Mammary epithelial cell (primary cell): ENCODE results near the gene GPBP1L1.

Experiments used
- EZH2 ChIP-seq: IDR thresholded peaks from 2 replicates; pipeline ENCODE4 v1.6.1; 2012; ENCODE audit warnings: low read length, inconsistent platforms, borderline replicate concordance
- TF ChIP-seq, protein P1 (sequence below), 2 donors: IDR thresholded peaks in 1 of 2; conservative IDR thresholded peaks in 1 of 2; 2 replicates each; pipeline ENCODE4 v1.5.1; 2011 to 2012; ENCODE audit warnings: inconsistent platforms in 2 of 2, low read length in 2 of 2, mild to moderate bottlenecking in 2 of 2, control low read depth in 1 of 2, low read depth in 1 of 2; ENCODE audit not compliant: insufficient read depth in 1 of 2; ENCODE audit errors: extremely low read depth in 1 of 2

GRCh38 chr1:45668526-45668925 is 17.8 kb downstream of the GPBP1L1 start:
- TF ChIP-seq, protein P1, sequence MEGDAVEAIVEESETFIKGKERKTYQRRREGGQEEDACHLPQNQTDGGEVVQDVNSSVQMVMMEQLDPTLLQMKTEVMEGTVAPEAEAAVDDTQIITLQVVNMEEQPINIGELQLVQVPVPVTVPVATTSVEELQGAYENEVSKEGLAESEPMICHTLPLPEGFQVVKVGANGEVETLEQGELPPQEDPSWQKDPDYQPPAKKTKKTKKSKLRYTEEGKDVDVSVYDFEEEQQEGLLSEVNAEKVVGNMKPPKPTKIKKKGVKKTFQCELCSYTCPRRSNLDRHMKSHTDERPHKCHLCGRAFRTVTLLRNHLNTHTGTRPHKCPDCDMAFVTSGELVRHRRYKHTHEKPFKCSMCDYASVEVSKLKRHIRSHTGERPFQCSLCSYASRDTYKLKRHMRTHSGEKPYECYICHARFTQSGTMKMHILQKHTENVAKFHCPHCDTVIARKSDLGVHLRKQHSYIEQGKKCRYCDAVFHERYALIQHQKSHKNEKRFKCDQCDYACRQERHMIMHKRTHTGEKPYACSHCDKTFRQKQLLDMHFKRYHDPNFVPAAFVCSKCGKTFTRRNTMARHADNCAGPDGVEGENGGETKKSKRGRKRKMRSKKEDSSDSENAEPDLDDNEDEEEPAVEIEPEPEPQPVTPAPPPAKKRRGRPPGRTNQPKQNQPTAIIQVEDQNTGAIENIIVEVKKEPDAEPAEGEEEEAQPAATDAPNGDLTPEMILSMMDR (conservative IDR thresholded peaks at IDR 0.05 in 1 of 2, IDR thresholded peaks at IDR 0.05 in 1 of 2; ENCODE audit: extremely low read depth in 1 of 2, insufficient read depth in 1 of 2, low read depth in 1 of 2, low read length in 2 of 2), result no peak
- no peak for TF ChIP-seq EZH2
